Measurements from ENCODE around the gene UXS1.

DNA sequence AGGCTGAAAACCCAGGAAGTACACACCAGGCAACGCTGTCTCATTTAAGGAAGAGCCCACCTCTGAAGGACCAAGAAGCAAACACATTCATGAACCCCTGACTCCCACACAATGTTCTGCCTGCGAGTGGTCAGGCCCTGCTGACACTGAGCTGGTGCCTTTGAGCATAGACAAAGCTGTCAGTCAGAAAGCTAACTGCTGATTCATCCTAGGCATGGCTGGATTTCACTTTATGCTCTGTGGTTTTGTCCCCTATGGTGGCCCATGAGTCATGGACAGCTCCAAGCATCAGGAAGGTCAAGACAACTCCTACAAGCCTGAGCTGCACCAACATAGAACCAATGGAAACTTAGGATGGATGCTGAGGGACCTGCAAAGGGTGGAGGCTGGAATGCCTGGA, 78.9 kb downstream of the UXS1 start:
- TF ChIP-seq, protein P1, sequence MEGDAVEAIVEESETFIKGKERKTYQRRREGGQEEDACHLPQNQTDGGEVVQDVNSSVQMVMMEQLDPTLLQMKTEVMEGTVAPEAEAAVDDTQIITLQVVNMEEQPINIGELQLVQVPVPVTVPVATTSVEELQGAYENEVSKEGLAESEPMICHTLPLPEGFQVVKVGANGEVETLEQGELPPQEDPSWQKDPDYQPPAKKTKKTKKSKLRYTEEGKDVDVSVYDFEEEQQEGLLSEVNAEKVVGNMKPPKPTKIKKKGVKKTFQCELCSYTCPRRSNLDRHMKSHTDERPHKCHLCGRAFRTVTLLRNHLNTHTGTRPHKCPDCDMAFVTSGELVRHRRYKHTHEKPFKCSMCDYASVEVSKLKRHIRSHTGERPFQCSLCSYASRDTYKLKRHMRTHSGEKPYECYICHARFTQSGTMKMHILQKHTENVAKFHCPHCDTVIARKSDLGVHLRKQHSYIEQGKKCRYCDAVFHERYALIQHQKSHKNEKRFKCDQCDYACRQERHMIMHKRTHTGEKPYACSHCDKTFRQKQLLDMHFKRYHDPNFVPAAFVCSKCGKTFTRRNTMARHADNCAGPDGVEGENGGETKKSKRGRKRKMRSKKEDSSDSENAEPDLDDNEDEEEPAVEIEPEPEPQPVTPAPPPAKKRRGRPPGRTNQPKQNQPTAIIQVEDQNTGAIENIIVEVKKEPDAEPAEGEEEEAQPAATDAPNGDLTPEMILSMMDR (IDR thresholded peaks at IDR 0.05) = no peak
- no peak for TF ChIP-seq EZH2 (IDR thresholded peaks at IDR 0.05; ENCODE audit: borderline replicate concordance, insufficient read depth, low read depth, low read length, poor library complexity, severe bottlenecking)
